Ishikawa (cell line): ENCODE results near the gene TMEM62.

Source experiments
- CEBPB ChIP-seq: IDR thresholded peaks from 2 replicates; pipeline ENCODE4 v1.6.1; 2012
- CREB1 ChIP-seq: IDR thresholded peaks from 2 replicates; pipeline ENCODE4 v1.6.1; 2012; ENCODE audit warnings: low read depth
- EP300 ChIP-seq: IDR thresholded peaks from 2 replicates; pipeline ENCODE4 v1.6.1; 2012; ENCODE audit warnings: borderline replicate concordance
- FOXM1 ChIP-seq: IDR thresholded peaks from 2 replicates; pipeline ENCODE4 v1.6.1; 2012; ENCODE audit warnings: low read depth, borderline replicate concordance
- MAX ChIP-seq: IDR thresholded peaks from 2 replicates; pipeline ENCODE4 v1.6.1; 2012
- RAD21 ChIP-seq: IDR thresholded peaks from 2 replicates; pipeline ENCODE4 v1.6.1; 2012; ENCODE audit warnings: low read depth
- REST ChIP-seq: IDR thresholded peaks from 2 replicates; pipeline ENCODE4 v1.6.1; 2012; ENCODE audit warnings: low read depth, mild to moderate bottlenecking
- TAF1 ChIP-seq: IDR thresholded peaks from 2 replicates; pipeline ENCODE4 v1.6.1; 2012; ENCODE audit warnings: low read depth, mild to moderate bottlenecking
- TEAD4 ChIP-seq: IDR thresholded peaks from 2 replicates; pipeline ENCODE4 v1.6.1; 2012
- USF1 ChIP-seq: IDR thresholded peaks from 2 replicates; pipeline ENCODE4 v1.6.1; 2012
- YY1 ChIP-seq: IDR thresholded peaks from 2 replicates; pipeline ENCODE4 v1.6.1; 2012; ENCODE audit warnings: low read depth
- ZBTB7A ChIP-seq: IDR thresholded peaks from 2 replicates; pipeline ENCODE4 v1.6.1; 2012; ENCODE audit warnings: low read depth

DNA sequence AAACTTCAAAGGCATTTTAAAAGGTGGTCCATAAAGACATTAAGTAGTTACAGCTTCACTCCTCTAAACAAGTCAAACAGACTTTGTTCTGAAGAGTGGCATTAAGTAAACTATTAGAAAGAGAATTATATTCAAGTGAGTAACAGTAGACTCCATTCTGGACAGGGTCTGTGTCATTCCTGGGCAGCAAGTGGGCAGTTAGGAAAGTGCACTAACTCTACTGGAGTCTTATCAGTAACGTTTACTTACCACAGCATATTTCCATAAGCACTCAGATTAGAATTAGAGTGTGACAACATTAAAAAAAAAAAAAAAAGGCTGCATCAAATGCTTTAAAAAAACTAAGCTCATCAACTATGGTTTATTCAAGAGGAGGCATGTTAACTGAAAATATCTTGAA is 38.1 kb upstream of the TMEM62 start:
- TF ChIP-seq EP300, result no peak
- TF ChIP-seq TAF1, result no peak
- TF ChIP-seq REST, result no peak
- no peak for TF ChIP-seq RAD21
- TF ChIP-seq CEBPB, result no peak
- TF ChIP-seq ZBTB7A, result no peak
- no peak for TF ChIP-seq USF1
- TF ChIP-seq TEAD4, result no peak
- no peak for TF ChIP-seq YY1
- no peak for TF ChIP-seq FOXM1
- TF ChIP-seq CREB1, result no peak
- no peak for TF ChIP-seq MAX
